HG03108 (cell line): ENCODE data around the gene ARSB.

Experiments used
- ATAC-seq: cut with Tn5 transposase; IDR thresholded peaks from one replicate; pipeline ENCODE4 v1.9.1; 2021; ENCODE audit warnings: moderate library complexity; ENCODE audit not compliant: unreplicated experiment

Gene ARSB

GRCh38 chr5:78810098-78810920, 174.8 kb downstream of the ARSB start:
- ATAC-seq = no peak

GRCh38 chr5:78809444-78809843, 175.7 kb downstream of the ARSB start:
- no peak for ATAC-seq

- ATAC-seq = no peak
Observed at GRCh38 chr5:78808818-78809217, 176.3 kb downstream of the ARSB start.

- ATAC-seq = no peak
Observed at GRCh38 chr5:78808380-78808779, 176.7 kb downstream of the ARSB start.

GRCh38 chr5:78806544-78806943, 178.6 kb downstream of the ARSB start:
- no peak for ATAC-seq

- no peak for ATAC-seq
Observed at GRCh38 chr5:78805474-78806124, 179.5 kb downstream of the ARSB start.

- ATAC-seq = no peak
Observed at GRCh38 chr5:78804995-78805394, 180.1 kb downstream of the ARSB start.

GRCh38 chr5:78803941-78804340, 181.2 kb downstream of the ARSB start:
- no peak for ATAC-seq

- ATAC-seq = no peak
Observed at GRCh38 chr5:78803353-78803752, 181.8 kb downstream of the ARSB start.

GRCh38 chr5:78801413-78801812, 183.7 kb downstream of the ARSB start:
- no peak for ATAC-seq

GRCh38 chr5:78799266-78800017, 185.7 kb downstream of the ARSB start:
- ATAC-seq = no peak

- no peak for ATAC-seq
Observed at GRCh38 chr5:78798673-78799029, 186.5 kb downstream of the ARSB start.

- ATAC-seq = no peak
Observed at GRCh38 chr5:78797936-78798672, 187.0 kb downstream of the ARSB start.

GRCh38 chr5:78795757-78796156, 189.4 kb downstream of the ARSB start:
- peak; percentile 65 for ATAC-seq

GRCh38 chr5:78794693-78795215, 190.4 kb downstream of the ARSB start:
- ATAC-seq = no peak

GRCh38 chr5:78793907-78794662, 191.0 kb downstream of the ARSB start:
- no peak for ATAC-seq

- ATAC-seq = peak; percentile 49
Observed at GRCh38 chr5:78792345-78793055, 192.6 kb downstream of the ARSB start.

- no peak for ATAC-seq
Observed at GRCh38 chr5:78791501-78792100, 193.5 kb downstream of the ARSB start.

GRCh38 chr5:78787783-78788182, 197.3 kb downstream of the ARSB start:
- ATAC-seq = no peak
